ENCODE data around the gene MYLK. TPM values are rescaled to one million over a fixed set of nuclear protein-coding genes. Genes with fewer than 3 reads are reported as not detected.

MYLK gene
- total RNA-seq, 2 experiments from 2014 or later = 0.22 TPM; not detected in 1

DNA sequence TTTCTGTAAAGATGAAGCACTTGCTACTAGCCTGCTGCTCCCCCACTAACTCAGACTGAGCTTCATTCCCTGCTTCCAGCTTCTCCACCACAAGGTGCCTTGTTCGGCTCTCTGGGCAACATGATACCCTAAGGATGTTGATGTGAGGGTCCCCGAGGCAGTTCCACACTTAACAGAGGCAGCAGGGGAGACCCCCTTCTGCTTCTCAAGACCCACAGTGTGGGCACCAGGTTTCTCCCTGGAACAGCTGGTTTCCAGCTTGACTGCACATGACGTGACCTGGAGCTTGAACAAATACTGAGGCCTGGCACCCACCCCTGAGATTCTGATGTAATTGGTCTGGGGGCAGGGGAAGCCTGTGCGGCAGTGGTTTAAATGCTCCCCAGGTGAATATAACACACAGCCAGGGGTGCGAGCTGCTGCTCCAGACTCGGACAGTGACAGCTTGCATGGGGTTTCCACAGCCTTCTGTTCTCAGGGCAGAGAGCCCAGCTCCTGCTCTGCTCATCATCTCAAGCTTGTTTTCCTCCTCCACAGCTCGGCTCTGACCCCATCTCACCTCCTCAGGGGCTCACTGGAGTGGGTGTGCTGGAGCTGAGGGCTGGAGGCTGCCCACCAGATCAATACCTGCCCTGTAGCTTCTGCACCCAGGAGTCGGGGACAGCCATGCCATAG is 204.3 kb downstream of the MYLK start:
- Histone ChIP-seq H3K4me1 (ENCODE audit: insufficient read depth, low read length) (no peaks in the 10 kb centered on the region), H3K4me3 (ENCODE audit: low read length) (no peak overlapping the region), H3K9me3 (ENCODE audit: control insufficient read depth in 1 of 2, insufficient read depth in 1 of 2, low read length in 2 of 2) (no peaks in the 10 kb centered on the region), H3K36me3 (ENCODE audit: insufficient read depth, low read length) (no peaks in the 10 kb centered on the region), H3K27me3 (ENCODE audit: control insufficient read depth in 1 of 2, insufficient read depth in 2 of 2, low read length in 2 of 2) (peaks cover 5 to 12% of the 10 kb centered on the region in 2 experiments), H3K27ac (ENCODE audit: low read depth in 1 of 2, low read length in 2 of 2) (no peak overlapping the region)
- H3K27ac Mint-ChIP-seq = no peak overlapping the region
- ATAC-seq (ENCODE audit: poor library complexity) (no peak), DNase-seq (no peak)
- H3K9me3 Mint-ChIP-seq = no peaks in the 10 kb centered on the region
- no peaks in the 10 kb centered on the region for H3K27me3 Mint-ChIP-seq
- no peak overlapping the region for H3K4me3 Mint-ChIP-seq
- no peaks in the 10 kb centered on the region for H3K4me1 Mint-ChIP-seq (ENCODE audit: low read depth)
- POLR2A ChIA-PET = no interaction called here
- no peaks in the 10 kb centered on the region for H3K36me3 Mint-ChIP-seq (ENCODE audit: low read depth)
- CTCF ChIA-PET = no interaction called here
- TF ChIP-seq, protein P1, sequence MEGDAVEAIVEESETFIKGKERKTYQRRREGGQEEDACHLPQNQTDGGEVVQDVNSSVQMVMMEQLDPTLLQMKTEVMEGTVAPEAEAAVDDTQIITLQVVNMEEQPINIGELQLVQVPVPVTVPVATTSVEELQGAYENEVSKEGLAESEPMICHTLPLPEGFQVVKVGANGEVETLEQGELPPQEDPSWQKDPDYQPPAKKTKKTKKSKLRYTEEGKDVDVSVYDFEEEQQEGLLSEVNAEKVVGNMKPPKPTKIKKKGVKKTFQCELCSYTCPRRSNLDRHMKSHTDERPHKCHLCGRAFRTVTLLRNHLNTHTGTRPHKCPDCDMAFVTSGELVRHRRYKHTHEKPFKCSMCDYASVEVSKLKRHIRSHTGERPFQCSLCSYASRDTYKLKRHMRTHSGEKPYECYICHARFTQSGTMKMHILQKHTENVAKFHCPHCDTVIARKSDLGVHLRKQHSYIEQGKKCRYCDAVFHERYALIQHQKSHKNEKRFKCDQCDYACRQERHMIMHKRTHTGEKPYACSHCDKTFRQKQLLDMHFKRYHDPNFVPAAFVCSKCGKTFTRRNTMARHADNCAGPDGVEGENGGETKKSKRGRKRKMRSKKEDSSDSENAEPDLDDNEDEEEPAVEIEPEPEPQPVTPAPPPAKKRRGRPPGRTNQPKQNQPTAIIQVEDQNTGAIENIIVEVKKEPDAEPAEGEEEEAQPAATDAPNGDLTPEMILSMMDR (IDR thresholded peaks at IDR 0.05) = no peak
- intact Hi-C loops (cut with DNase I, micrococcal nuclease) = no loop called here

DNA sequence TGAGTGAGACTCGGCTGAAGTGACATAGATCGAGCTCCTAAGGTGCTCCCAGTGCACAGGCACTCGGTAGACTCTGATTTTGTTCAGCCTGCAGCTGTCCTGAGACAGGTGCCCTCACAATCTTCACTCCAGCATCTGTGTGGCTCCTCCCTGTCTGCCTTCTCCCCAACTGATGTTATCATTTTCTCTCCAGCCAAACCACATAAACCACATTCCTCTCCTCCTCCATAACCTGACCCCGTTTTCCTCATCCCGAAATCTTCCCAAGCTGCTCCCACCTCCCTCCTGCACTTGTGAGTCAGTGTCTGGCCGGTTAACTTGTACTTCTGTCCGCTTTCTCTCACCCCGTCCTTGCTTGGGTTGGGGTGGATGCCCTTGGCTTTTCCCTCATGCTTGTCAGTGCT is 206.0 kb downstream of the MYLK start:
- no peaks in the 10 kb centered on the region for H3K36me3 Mint-ChIP-seq (ENCODE audit: low read depth)
- TF ChIP-seq, protein P1 (IDR thresholded peaks at IDR 0.05) = no peak
- Histone ChIP-seq H3K4me1 (ENCODE audit: insufficient read depth, low read length) (no peaks in the 10 kb centered on the region), H3K27me3 (ENCODE audit: control insufficient read depth in 1 of 2, insufficient read depth in 2 of 2, low read length in 2 of 2) (peaks cover 5 to 12% of the 10 kb centered on the region in 2 experiments), H3K27ac (ENCODE audit: low read depth in 1 of 2, low read length in 2 of 2) (no peak overlapping the region), H3K9me3 (ENCODE audit: control insufficient read depth in 1 of 2, insufficient read depth in 1 of 2, low read length in 2 of 2) (no peaks in the 10 kb centered on the region), H3K36me3 (ENCODE audit: insufficient read depth, low read length) (no peaks in the 10 kb centered on the region), H3K4me3 (ENCODE audit: low read length) (no peak overlapping the region)
- ATAC-seq (ENCODE audit: poor library complexity) = no peak
- POLR2A ChIA-PET = no interaction called here
- H3K4me3 Mint-ChIP-seq = no peak overlapping the region
- H3K4me1 Mint-ChIP-seq (ENCODE audit: low read depth) = no peaks in the 10 kb centered on the region
- CTCF ChIA-PET = no interaction called here
- no peaks in the 10 kb centered on the region for H3K9me3 Mint-ChIP-seq
- intact Hi-C loops (cut with DNase I, micrococcal nuclease) = no loop called here
- no peak overlapping the region for H3K27ac Mint-ChIP-seq
- no peak for DNase-seq
- H3K27me3 Mint-ChIP-seq = peaks cover 6% of the 10 kb centered on the region

DNA sequence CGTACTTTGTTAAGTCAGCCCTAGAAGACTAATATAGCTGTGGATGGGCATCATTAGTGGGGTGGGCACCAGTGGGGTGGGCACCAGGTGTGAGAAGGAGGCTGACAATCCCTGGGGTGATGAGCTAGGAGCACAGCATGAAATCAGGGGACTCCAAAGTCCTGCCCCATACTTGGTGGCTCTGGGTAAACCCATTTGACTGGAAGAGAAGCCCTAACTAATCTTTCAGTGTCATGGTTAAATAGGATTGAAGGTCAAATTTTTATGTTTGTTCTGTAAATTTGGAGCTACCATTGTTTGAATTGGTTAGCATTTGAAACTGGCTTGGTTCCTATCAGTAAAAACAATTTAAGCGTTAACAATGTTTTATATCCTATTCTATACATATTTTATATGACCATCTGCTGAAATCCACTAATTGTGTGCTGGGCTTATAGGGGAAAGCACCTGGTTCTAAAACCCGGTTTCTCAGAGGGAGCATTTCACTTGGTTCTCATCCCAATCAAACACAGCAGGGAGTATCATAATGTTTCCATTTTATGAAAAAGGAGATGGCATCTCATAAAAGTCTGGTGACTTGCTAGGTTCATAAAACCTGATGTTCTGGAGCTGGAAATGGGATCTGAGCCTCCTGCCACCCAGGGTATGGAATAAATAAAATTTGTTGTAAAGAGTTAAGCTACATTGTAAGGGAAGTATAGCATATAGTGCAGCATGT is 211.5 kb downstream of the MYLK start:
- TF ChIP-seq, protein P1 (IDR thresholded peaks at IDR 0.05) = no peak
- Mint-ChIP-seq H3K4me3 (no peak overlapping the region), H3K4me1 (ENCODE audit: low read depth) (no peaks in the 10 kb centered on the region), H3K9me3 (no peaks in the 10 kb centered on the region), H3K27ac (no peak overlapping the region), H3K27me3 (peaks cover 21% of the 10 kb centered on the region), H3K36me3 (ENCODE audit: low read depth) (no peaks in the 10 kb centered on the region)
- H3K4me1 ChIP-seq (ENCODE audit: insufficient read depth, low read length) = no peaks in the 10 kb centered on the region
- intact Hi-C loops (cut with DNase I, micrococcal nuclease) = no loop called here
- H3K4me3 ChIP-seq (ENCODE audit: low read length) = no peak overlapping the region
- H3K27me3 ChIP-seq (ENCODE audit: control insufficient read depth in 1 of 2, insufficient read depth in 2 of 2, low read length in 2 of 2) = peaks cover 5 to 22% of the 10 kb centered on the region in 2 experiments
- H3K36me3 ChIP-seq (ENCODE audit: insufficient read depth, low read length) = no peaks in the 10 kb centered on the region
- DNase-seq = no peak
- H3K27ac ChIP-seq (ENCODE audit: low read depth in 1 of 2, low read length in 2 of 2) = no peak overlapping the region
- no peaks in the 10 kb centered on the region for H3K9me3 ChIP-seq (ENCODE audit: control insufficient read depth in 1 of 2, insufficient read depth in 1 of 2, low read length in 2 of 2)
- ChIA-PET CTCF (no interaction called here), POLR2A (no interaction called here)
- no peak for ATAC-seq (ENCODE audit: poor library complexity)
